ENCODE results near the gene PLCB2.

- TF ChIP-seq EZH2 (IDR thresholded peaks at IDR 0.05): no peak
- TF ChIP-seq POLR2AphosphoS5 (IDR thresholded peaks at IDR 0.05; ENCODE audit: borderline replicate concordance, low read depth, low read length): no peak
These were observed 9.4 kb downstream of the PLCB2 start for GRCh38 chr15:40298216-40298935.
